Right atrium auricular region (tissue), 2 donors: ENCODE data around the gene OR52M1. TPM values are rescaled to one million over a fixed set of nuclear protein-coding genes. Genes with fewer than 3 reads are reported as not detected.

ENCODE experiments used
- DNase-seq: peaks from one replicate; pipeline ENCODE4 v3.0.0-alpha.2; 2019; ENCODE audit warnings: low spot score
- H3K27ac ChIP-seq, 2 donors: fragments of 200-600 bp; sonication (generic); 1 replicate in 1 of 2; 2 replicates in 1 of 2; pipeline ENCODE4 v1.5.1; 2016 to 2019
- H3K27me3 ChIP-seq, 2 donors: fragments of 200-600 bp; sonication (generic); one replicate each; pipeline versions ENCODE4 v1.5.1 to v1.6.0; 2017 to 2019
- H3K36me3 ChIP-seq: fragments of 200-600 bp; sonication (generic); one replicate; pipeline ENCODE4 v1.5.1; 2016
- H3K4me1 ChIP-seq, 2 donors: fragments of 200-600 bp; sonication (generic); one replicate each; pipeline versions ENCODE4 v1.5.1 to v1.6.0; 2017 to 2019
- H3K4me3 ChIP-seq, 2 donors: fragments of 200-600 bp; sonication (generic); 1 replicate in 1 of 2; 2 replicates in 1 of 2; pipeline ENCODE4 v1.5.1; 2017 to 2019; ENCODE audit warnings: mild to moderate bottlenecking in 1 of 2, moderate library complexity in 1 of 2
- H3K9me3 ChIP-seq, 2 donors: fragments of 200-600 bp; sonication (generic); one replicate each; pipeline ENCODE4 v1.5.1; 2019
- total RNA-seq, 2 donors: library from RNA; depleted of rRNA; stranded (reverse); fragments of >200 nt; gene quantifications; one replicate each; pipeline ENCODE4 v1.1.0, GENCODE V29; 2016
- TF ChIP-seq, protein P1 (sequence below), 2 donors: fragments of 200-600 bp; sonication (generic); IDR thresholded peaks; one replicate each; pipeline ENCODE4 v1.5.1; 2019; ENCODE audit warnings: antibody characterized with exemption in 2 of 2

Gene OR52M1
- total RNA-seq, 2 donors from 2014 or later, result not detected

DNA sequence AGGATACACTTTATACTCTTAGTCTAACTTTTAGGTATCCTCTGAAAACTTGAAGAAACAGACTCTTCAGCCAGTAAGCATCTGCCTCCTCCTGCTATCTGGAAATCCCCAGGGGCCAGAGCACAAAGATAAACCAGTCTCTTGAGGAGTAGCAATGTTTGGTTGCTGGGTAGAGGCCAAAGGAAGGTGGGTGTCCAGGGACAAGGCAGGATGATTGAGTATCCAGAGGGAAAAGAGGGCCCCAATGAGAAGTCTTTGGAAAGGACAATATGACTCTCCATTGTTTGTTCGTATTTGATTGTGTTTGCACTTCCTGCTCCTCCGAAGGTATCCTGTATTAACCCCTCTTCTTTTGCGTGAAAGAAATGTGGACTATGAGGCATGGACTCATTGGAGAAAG is 44.0 kb downstream of the OR52M1 start:
- Histone ChIP-seq H3K27ac (no peak overlapping the region), H3K27me3 (no peaks in the 10 kb centered on the region), H3K4me3 (no peak overlapping the region), H3K4me1 (no peaks in the 10 kb centered on the region), H3K36me3 (no peaks in the 10 kb centered on the region), H3K9me3 (no peaks in the 10 kb centered on the region)
- TF ChIP-seq, protein P1, sequence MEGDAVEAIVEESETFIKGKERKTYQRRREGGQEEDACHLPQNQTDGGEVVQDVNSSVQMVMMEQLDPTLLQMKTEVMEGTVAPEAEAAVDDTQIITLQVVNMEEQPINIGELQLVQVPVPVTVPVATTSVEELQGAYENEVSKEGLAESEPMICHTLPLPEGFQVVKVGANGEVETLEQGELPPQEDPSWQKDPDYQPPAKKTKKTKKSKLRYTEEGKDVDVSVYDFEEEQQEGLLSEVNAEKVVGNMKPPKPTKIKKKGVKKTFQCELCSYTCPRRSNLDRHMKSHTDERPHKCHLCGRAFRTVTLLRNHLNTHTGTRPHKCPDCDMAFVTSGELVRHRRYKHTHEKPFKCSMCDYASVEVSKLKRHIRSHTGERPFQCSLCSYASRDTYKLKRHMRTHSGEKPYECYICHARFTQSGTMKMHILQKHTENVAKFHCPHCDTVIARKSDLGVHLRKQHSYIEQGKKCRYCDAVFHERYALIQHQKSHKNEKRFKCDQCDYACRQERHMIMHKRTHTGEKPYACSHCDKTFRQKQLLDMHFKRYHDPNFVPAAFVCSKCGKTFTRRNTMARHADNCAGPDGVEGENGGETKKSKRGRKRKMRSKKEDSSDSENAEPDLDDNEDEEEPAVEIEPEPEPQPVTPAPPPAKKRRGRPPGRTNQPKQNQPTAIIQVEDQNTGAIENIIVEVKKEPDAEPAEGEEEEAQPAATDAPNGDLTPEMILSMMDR (IDR thresholded peaks at IDR 0.05), result no peak
- DNase-seq, result no peak

DNA sequence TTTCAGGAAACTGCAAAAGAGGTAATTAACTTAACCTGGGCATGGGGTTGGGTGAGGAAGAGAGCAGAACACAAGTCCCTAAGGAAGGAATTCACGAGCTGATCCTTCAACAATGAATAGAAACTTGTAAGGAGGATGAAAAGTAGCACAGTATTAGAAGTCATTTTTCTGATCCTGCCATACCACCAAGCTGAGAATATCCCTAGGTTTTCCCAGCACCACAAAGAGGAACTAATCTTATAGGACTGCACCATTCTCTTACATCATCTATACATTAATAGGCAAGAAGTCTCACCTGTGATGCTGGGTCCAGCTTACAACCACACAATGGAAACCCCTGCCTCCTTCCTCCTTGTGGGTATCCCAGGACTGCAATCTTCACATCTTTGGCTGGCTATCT is 48.7 kb downstream of the OR52M1 start, which contains the start of gene OR52I1:
Gene OR52I1 (plus strand): TSS at position 301 of the 400 bp plus-strand sequence. CDS start 0 bp downstream, at position 301.
- Histone ChIP-seq H3K27me3 (no peaks in the 10 kb centered on the region), H3K4me3 (no peak within 1 kb of the TSS), H3K9me3 (no peaks in the 10 kb centered on the region), H3K36me3 (peaks cover 6% of the 10 kb centered on the region), H3K4me1 (no peaks in the 10 kb centered on the region), H3K27ac (no peak within 1 kb of the TSS)
- TF ChIP-seq, protein P1 (IDR thresholded peaks at IDR 0.05), result no peak
- no peak for DNase-seq

Other genes starting within 250 kb of the OR52M1 start
- gene OR52B4, start 176.8 kb upstream of the OR52M1 start, total RNA-seq, result not detected
- gene TRIM21, start 151.5 kb upstream of the OR52M1 start, total RNA-seq, result 10 to 100 TPM in 1 of 2 donors, 1 to 10 TPM in 1; 6.7 to 11.4 TPM
- not detected for gene OR52K2, start 95.9 kb upstream of the OR52M1 start, total RNA-seq
- not detected for gene OR52K1, start 62.5 kb upstream of the OR52M1 start, total RNA-seq
- gene OR52I2, start 36.6 kb downstream of the OR52M1 start, total RNA-seq, result not detected
- not detected for gene OR52I1, start 48.8 kb downstream of the OR52M1 start, total RNA-seq
- gene TRIM68, start 63.0 kb downstream of the OR52M1 start, total RNA-seq, result 1 to 10 TPM; 7.5 to 9.6 TPM
- not detected for gene OR51D1, start 92.3 kb downstream of the OR52M1 start, total RNA-seq
- gene OR51E1, start 98.8 kb downstream of the OR52M1 start, total RNA-seq, result 1 to 10 TPM in 1 of 2 donors, under 1 TPM in 1; 0.12 to 1.3 TPM
- under 1 TPM in 1 of 2 donors, not detected in 1; 0.15 TPM for gene OR51E2, start 152.7 kb downstream of the OR52M1 start, total RNA-seq
- gene MMP26, start 159.6 kb downstream of the OR52M1 start, total RNA-seq, result not detected
- gene OR51F1, start 224.7 kb downstream of the OR52M1 start, total RNA-seq, result not detected